Activated CD4-positive, alpha-beta T cell treated with anti-CD3 and anti-CD28 coated beads for 36 hours (primary cell): Measurements from ENCODE around the gene TCF7L2. TPM values are rescaled to one million over a fixed set of nuclear protein-coding genes. Genes with fewer than 3 reads are reported as not detected.
A peak's percentile ranks its signal among the peaks of the same experiment; 100 is the strongest.

ENCODE experiments used
- ATAC-seq: fragments of 200-7000 bp; cut with Tn5 transposase; one replicate; pipeline ENCODE4 v1.10.0; 2021; ENCODE audit warnings: mild to moderate bottlenecking, moderate library complexity
- CTCF ChIA-PET: fragments of 350-600 bp; sonication (Branson Sonifier 250); formaldehyde crosslinking; loops from one replicate; lab custom pipeline; 2021; ENCODE audit warnings: antibody characterized with exemption; lab: Charles Lee
- POLR2A ChIA-PET: fragments of 350-600 bp; sonication (Branson Sonifier 250); formaldehyde crosslinking; loops from one replicate; lab custom pipeline; 2021; ENCODE audit warnings: antibody characterized with exemption, inconsistent platforms; lab: Charles Lee
- DNase-seq: peaks from one replicate; pipeline ENCODE4 v3.0.0-alpha.2; 2020
- H3K27ac Mint-ChIP-seq: one replicate; pipeline ENCODE4 v1.8.0; 2021; ENCODE audit warnings: mixed read lengths
- H3K27me3 Mint-ChIP-seq: one replicate; pipeline ENCODE4 v1.8.0; 2021; ENCODE audit warnings: mixed read lengths
- H3K36me3 Mint-ChIP-seq: one replicate; pipeline ENCODE4 v1.8.0; 2021; ENCODE audit warnings: low read depth, mixed read lengths
- H3K4me1 Mint-ChIP-seq: one replicate; pipeline ENCODE4 v1.8.0; 2021; ENCODE audit warnings: mixed read lengths
- H3K4me3 Mint-ChIP-seq: one replicate; pipeline ENCODE4 v1.8.0; 2021; ENCODE audit warnings: mild to moderate bottlenecking, moderate library complexity, mixed read lengths
- H3K9me3 Mint-ChIP-seq: one replicate; pipeline ENCODE4 v1.8.0; 2021; ENCODE audit warnings: low read depth, mixed read lengths
- intact Hi-C, 2 experiments: fragments of 100-400 bp; cut with DNase I in 1 of 2; cut with micrococcal nuclease in 1 of 2; formaldehyde crosslinking; loops; one replicate each; pipeline versions ENCODE4 v1.14.2 to v1.15.1; 2022 to 2024; cut with DNase I, micrococcal nuclease
- total RNA-seq, 2 experiments: library from RNA; stranded (reverse); gene quantifications; one replicate each; pipeline ENCODE4 v1.2.3, GENCODE V29; 2021

Gene TCF7L2
- total RNA-seq, 2 experiments from 2014 or later, result 0.87 to 1.7 TPM

- intact Hi-C loops, result no loop called here
- ChIA-PET CTCF (no interaction called here), POLR2A (no interaction called here)
- H3K27me3 Mint-ChIP-seq, result peaks cover 45% of the 10 kb centered on the region
- H3K36me3 Mint-ChIP-seq, result no peaks in the 10 kb centered on the region
- H3K4me1 Mint-ChIP-seq, result no peaks in the 10 kb centered on the region
- no peak for ATAC-seq
- no peak for DNase-seq
- H3K4me3 Mint-ChIP-seq, result no peak overlapping the region
- no peaks in the 10 kb centered on the region for H3K9me3 Mint-ChIP-seq
- H3K27ac Mint-ChIP-seq, result no peak overlapping the region
Observed at GRCh38 chr10:112967200-112967599, 17.2 kb downstream of the TCF7L2 start.

- Mint-ChIP-seq H3K27me3 (peaks cover 45% of the 10 kb centered on the region), H3K27ac (no peak overlapping the region), H3K9me3 (no peaks in the 10 kb centered on the region), H3K4me3 (no peak overlapping the region), H3K36me3 (no peaks in the 10 kb centered on the region), H3K4me1 (no peaks in the 10 kb centered on the region)
- no peak for DNase-seq
- ATAC-seq, result no peak
- intact Hi-C loops, result no loop called here
- POLR2A ChIA-PET, result no interaction called here
- CTCF ChIA-PET, result no interaction called here
Observed at GRCh38 chr10:112969131-112969530, 19.1 kb downstream of the TCF7L2 start.

- no peaks in the 10 kb centered on the region for H3K4me1 Mint-ChIP-seq
- no peak overlapping the region for H3K27ac Mint-ChIP-seq
Observed at GRCh38 chr10:112969542-112969941, 19.5 kb downstream of the TCF7L2 start.

GRCh38 chr10:112970021-112970420, 20.0 kb downstream of the TCF7L2 start:
- DNase-seq (no peak), ATAC-seq (no peak)
- H3K4me1 Mint-ChIP-seq, result no peaks in the 10 kb centered on the region
- intact Hi-C loops, result no loop called here
- no peaks in the 10 kb centered on the region for H3K36me3 Mint-ChIP-seq
- POLR2A ChIA-PET, result no interaction called here
- CTCF ChIA-PET, result no interaction called here
- no peak overlapping the region for H3K4me3 Mint-ChIP-seq
- peaks cover 38% of the 10 kb centered on the region for H3K27me3 Mint-ChIP-seq
- no peaks in the 10 kb centered on the region for H3K9me3 Mint-ChIP-seq
- H3K27ac Mint-ChIP-seq, result no peak overlapping the region

More at GRCh38 chr10:112969542-112969941, 19.5 kb downstream of the TCF7L2 start:
- POLR2A ChIA-PET, result no interaction called here
- intact Hi-C loops, result no loop called here
- H3K4me3 Mint-ChIP-seq, result no peak overlapping the region
- no peaks in the 10 kb centered on the region for H3K36me3 Mint-ChIP-seq
- DNase-seq, result no peak
- no peaks in the 10 kb centered on the region for H3K9me3 Mint-ChIP-seq
- H3K27me3 Mint-ChIP-seq, result peaks cover 41% of the 10 kb centered on the region
- CTCF ChIA-PET, result no interaction called here
- no peak for ATAC-seq

- POLR2A ChIA-PET, result no interaction called here
- CTCF ChIA-PET, result interaction anchor here (0.6 to 0.7 kb wide), 2 partner anchors 16 to 160 kb away, joined by 3 read pairs; no protein-coding TSS in a partner anchor
- no peaks in the 10 kb centered on the region for H3K9me3 Mint-ChIP-seq
- H3K27ac Mint-ChIP-seq, result no peak overlapping the region
- H3K4me1 Mint-ChIP-seq, result no peaks in the 10 kb centered on the region
- peaks cover 46% of the 10 kb centered on the region for H3K27me3 Mint-ChIP-seq
- ATAC-seq, result no peak
- no peaks in the 10 kb centered on the region for H3K36me3 Mint-ChIP-seq
- no peak for DNase-seq
- intact Hi-C loops, result no loop called here
- H3K4me3 Mint-ChIP-seq, result no peak overlapping the region
Observed at GRCh38 chr10:112972606-112973005, 22.6 kb downstream of the TCF7L2 start.

- no peaks in the 10 kb centered on the region for H3K9me3 Mint-ChIP-seq
- ChIA-PET POLR2A (no interaction called here), CTCF (no interaction called here)
- H3K4me1 Mint-ChIP-seq, result no peaks in the 10 kb centered on the region
- no peaks in the 10 kb centered on the region for H3K36me3 Mint-ChIP-seq
- no peak for DNase-seq
- no peak overlapping the region for H3K27ac Mint-ChIP-seq
- no peak overlapping the region for H3K4me3 Mint-ChIP-seq
- H3K27me3 Mint-ChIP-seq, result peaks cover 48% of the 10 kb centered on the region
- intact Hi-C loops, result no loop called here
- ATAC-seq, result no peak
Observed at GRCh38 chr10:112973046-112973445, 23.0 kb downstream of the TCF7L2 start.

GRCh38 chr10:112973805-112974204, 23.8 kb downstream of the TCF7L2 start:
- H3K36me3 Mint-ChIP-seq, result no peaks in the 10 kb centered on the region
- ChIA-PET CTCF (no interaction called here), POLR2A (no interaction called here)
- H3K9me3 Mint-ChIP-seq, result no peaks in the 10 kb centered on the region
- no peak overlapping the region for H3K4me3 Mint-ChIP-seq
- no peaks in the 10 kb centered on the region for H3K4me1 Mint-ChIP-seq
- H3K27me3 Mint-ChIP-seq, result peaks cover 51% of the 10 kb centered on the region
- DNase-seq (no peak), ATAC-seq (no peak)
- intact Hi-C loops, result no loop called here
- H3K27ac Mint-ChIP-seq, result no peak overlapping the region

- peaks cover 14% of the 10 kb centered on the region for H3K4me1 Mint-ChIP-seq
- ChIA-PET POLR2A (no interaction called here), CTCF (no interaction called here)
- no peaks in the 10 kb centered on the region for H3K9me3 Mint-ChIP-seq
- peaks cover 48% of the 10 kb centered on the region for H3K27me3 Mint-ChIP-seq
- intact Hi-C loops, result no loop called here
- H3K36me3 Mint-ChIP-seq, result no peaks in the 10 kb centered on the region
- no peak overlapping the region for H3K27ac Mint-ChIP-seq
- ATAC-seq (no peak), DNase-seq (no peak)
- H3K4me3 Mint-ChIP-seq, result no peak overlapping the region
Observed at GRCh38 chr10:112977426-112977898, 27.4 kb downstream of the TCF7L2 start.

- intact Hi-C loops, result loop anchor here (2.0 to 10.0 kb wide), 6 partner anchors 115 to 705 kb away; no protein-coding TSS in a partner anchor
- DNase-seq, result no peak
- H3K4me1 Mint-ChIP-seq, result peaks cover 14% of the 10 kb centered on the region
- ChIA-PET CTCF (interaction anchor here (1.0 to 1.1 kb wide), 2 partner anchors 12 to 20 kb away, joined by 3 read pairs; no protein-coding TSS in a partner anchor), POLR2A (no interaction called here)
- no peak overlapping the region for H3K4me3 Mint-ChIP-seq
- no peak overlapping the region for H3K27ac Mint-ChIP-seq
- no peaks in the 10 kb centered on the region for H3K36me3 Mint-ChIP-seq
- H3K9me3 Mint-ChIP-seq, result no peaks in the 10 kb centered on the region
- H3K27me3 Mint-ChIP-seq, result peaks cover 61% of the 10 kb centered on the region
- no peak for ATAC-seq
Observed at GRCh38 chr10:112979927-112980326, 29.9 kb downstream of the TCF7L2 start.

- no peaks in the 10 kb centered on the region for H3K36me3 Mint-ChIP-seq
- H3K4me3 Mint-ChIP-seq, result no peak overlapping the region
- DNase-seq, result no peak
- no peaks in the 10 kb centered on the region for H3K9me3 Mint-ChIP-seq
- no peak for ATAC-seq
- CTCF ChIA-PET, result interaction anchor here (0.7 kb wide), 1 partner anchor 531 kb away, joined by 3 read pairs; no protein-coding TSS in a partner anchor
- H3K27ac Mint-ChIP-seq, result no peak overlapping the region
- H3K27me3 Mint-ChIP-seq, result peaks cover 63% of the 10 kb centered on the region
- POLR2A ChIA-PET, result no interaction called here
- H3K4me1 Mint-ChIP-seq, result peaks cover 20% of the 10 kb centered on the region
- intact Hi-C loops, result loop anchor here (1.0 to 10.0 kb wide), 8 partner anchors 26 to 704 kb away; no protein-coding TSS in a partner anchor
Observed at GRCh38 chr10:112980937-112981336, 30.9 kb downstream of the TCF7L2 start.

GRCh38 chr10:112981553-112981952, 31.5 kb downstream of the TCF7L2 start:
- peak; percentile 61 for ATAC-seq
- CTCF ChIA-PET, result interaction anchor here (0.7 kb wide), 1 partner anchor 531 kb away, joined by 3 read pairs; no protein-coding TSS in a partner anchor
- Mint-ChIP-seq H3K4me1 (peaks cover 27% of the 10 kb centered on the region), H3K27me3 (peaks cover 63% of the 10 kb centered on the region), H3K36me3 (no peaks in the 10 kb centered on the region), H3K27ac (no peak overlapping the region), H3K9me3 (no peaks in the 10 kb centered on the region), H3K4me3 (no peak overlapping the region)
- POLR2A ChIA-PET, result no interaction called here
- DNase-seq, result peak; percentile 68
- intact Hi-C loops, result loop anchor here (1.0 to 10.0 kb wide), 8 partner anchors 26 to 703 kb away; no protein-coding TSS in a partner anchor

GRCh38 chr10:112983444-112984056, 33.5 kb downstream of the TCF7L2 start:
- intact Hi-C loops, result loop anchor here (5.0 to 10.0 kb wide), 5 partner anchors 111 to 701 kb away; no protein-coding TSS in a partner anchor
- CTCF ChIA-PET, result no interaction called here
- ATAC-seq, result no peak

More at GRCh38 chr10:112983444-112984056, 33.5 kb downstream of the TCF7L2 start:
- Mint-ChIP-seq H3K4me1 (peaks cover 32% of the 10 kb centered on the region), H3K27ac (no peak overlapping the region), H3K4me3 (no peak overlapping the region), H3K27me3 (peaks cover 64% of the 10 kb centered on the region), H3K36me3 (no peaks in the 10 kb centered on the region), H3K9me3 (no peaks in the 10 kb centered on the region)
- POLR2A ChIA-PET, result no interaction called here
- no peak for DNase-seq
